Activated CD4-positive, alpha-beta T cell treated with anti-CD3 and anti-CD28 coated beads for 1 hour (primary cell): ENCODE data around the gene SLC22A3.
"Not testable (repeated sequence)": the region's sequence is repeated elsewhere in the genome, so short reads cannot be mapped to it uniquely, and the experiment has no call there.

Experiments
- DNase-seq: peaks from one replicate; pipeline ENCODE4 v3.0.0-alpha.2; 2020

The SLC22A3 gene, protein sequence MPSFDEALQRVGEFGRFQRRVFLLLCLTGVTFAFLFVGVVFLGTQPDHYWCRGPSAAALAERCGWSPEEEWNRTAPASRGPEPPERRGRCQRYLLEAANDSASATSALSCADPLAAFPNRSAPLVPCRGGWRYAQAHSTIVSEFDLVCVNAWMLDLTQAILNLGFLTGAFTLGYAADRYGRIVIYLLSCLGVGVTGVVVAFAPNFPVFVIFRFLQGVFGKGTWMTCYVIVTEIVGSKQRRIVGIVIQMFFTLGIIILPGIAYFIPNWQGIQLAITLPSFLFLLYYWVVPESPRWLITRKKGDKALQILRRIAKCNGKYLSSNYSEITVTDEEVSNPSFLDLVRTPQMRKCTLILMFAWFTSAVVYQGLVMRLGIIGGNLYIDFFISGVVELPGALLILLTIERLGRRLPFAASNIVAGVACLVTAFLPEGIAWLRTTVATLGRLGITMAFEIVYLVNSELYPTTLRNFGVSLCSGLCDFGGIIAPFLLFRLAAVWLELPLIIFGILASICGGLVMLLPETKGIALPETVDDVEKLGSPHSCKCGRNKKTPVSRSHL

DNA sequence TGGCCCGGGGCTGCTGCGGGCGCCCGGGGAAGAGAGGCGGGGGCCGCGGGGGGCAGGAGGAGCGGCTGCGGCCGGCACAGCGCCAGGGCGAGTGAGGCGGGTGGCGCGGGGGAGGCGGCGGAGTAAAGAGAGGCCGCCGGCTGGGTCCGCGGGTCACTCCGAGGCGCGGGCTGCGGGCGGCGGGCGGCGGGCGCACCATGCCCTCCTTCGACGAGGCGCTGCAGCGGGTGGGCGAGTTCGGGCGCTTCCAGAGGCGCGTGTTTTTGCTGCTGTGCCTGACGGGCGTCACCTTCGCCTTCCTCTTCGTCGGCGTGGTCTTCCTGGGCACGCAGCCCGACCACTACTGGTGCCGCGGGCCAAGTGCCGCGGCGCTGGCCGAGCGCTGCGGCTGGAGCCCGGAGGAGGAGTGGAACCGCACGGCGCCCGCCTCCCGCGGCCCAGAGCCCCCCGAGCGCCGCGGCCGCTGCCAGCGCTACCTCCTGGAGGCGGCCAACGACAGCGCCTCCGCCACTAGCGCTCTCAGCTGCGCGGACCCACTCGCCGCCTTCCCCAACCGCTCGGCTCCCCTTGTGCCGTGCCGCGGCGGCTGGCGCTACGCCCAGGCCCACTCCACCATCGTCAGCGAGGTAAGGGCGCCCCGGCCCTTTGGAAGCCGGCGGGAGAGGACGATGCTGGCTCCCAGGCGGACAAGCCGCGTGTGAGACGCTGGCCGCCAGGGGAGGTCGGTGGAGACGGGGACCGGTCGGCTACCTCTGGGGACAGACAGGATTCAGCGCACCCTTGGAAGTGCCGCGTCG is at the start of gene SLC22A3:
TSS of gene SLC22A3 (plus strand) at position 156 of the 797 bp plus-strand sequence. CDS start at position 198, 42 bp downstream.
- no peak for DNase-seq

DNA sequence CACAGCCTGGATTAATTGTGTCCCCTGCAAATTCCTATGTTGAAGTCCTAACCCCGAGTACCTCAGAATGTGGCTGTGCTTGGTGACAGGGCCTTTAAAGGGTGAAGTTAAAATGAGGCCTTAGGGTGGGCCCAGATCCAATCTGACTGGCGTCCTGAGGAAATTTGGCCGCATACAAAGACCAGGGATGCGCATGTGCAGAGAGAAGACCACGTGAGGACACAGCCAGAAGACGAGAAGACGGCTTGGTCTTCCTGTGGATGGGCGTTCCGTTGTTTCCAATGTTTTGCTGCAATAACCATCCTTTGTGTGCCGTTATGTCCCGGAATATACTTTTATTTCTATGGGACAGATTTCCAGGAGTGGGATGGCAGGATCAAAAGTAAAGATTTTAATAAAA is 48.6 kb upstream of the SLC22A3 start:
- no peak for DNase-seq

DNA sequence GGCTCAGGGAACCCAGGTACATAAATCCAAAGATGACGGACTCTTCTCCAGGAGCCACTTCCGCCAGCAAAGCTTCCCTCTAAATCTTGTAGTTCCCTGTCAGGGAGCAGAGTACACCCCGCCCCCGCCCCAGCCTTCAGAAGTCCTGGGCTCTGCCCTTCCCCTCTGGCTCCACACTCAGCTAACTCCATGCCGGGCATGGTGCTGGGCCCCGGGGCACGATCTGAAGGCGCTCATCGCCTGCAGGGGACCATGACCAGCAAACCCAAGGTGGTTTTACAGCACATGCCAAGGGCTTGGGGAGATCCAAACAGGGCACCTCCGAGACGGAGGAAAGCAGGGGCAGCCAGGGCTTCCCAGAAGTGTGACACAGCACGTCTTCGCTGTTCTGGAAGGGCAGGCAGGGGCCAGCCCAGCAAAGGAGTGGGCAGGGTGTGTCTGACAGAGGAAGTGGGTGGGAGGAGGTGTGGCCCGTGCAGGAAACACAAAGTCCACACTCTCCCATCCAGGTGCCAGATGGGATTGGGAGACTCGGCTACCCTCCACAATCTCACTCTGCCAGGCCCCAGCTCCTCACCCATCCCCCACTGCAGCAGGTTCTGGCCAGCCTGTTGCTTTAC is 48.0 kb upstream of the SLC22A3 start:
- DNase-seq: no peak

DNA sequence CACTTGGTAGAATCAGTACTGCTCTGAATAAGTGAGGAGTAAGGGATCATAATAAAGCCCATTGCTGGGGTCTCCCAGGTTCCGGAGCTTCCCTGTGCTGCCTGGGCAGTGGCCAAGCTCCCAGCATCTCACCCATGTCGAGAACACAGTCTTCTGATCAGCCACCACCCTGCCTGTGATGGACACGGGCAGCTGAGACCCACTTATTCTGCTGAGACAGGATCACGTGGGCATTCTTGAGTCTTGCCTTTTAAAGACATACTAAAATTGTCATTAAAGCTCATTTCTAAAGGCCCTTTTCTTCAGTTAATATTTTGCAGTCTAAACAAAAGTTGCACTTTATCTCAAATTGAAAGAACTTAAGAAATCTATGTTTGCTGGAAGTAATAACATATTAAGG is 46.8 kb upstream of the SLC22A3 start:
- DNase-seq: no peak

DNA sequence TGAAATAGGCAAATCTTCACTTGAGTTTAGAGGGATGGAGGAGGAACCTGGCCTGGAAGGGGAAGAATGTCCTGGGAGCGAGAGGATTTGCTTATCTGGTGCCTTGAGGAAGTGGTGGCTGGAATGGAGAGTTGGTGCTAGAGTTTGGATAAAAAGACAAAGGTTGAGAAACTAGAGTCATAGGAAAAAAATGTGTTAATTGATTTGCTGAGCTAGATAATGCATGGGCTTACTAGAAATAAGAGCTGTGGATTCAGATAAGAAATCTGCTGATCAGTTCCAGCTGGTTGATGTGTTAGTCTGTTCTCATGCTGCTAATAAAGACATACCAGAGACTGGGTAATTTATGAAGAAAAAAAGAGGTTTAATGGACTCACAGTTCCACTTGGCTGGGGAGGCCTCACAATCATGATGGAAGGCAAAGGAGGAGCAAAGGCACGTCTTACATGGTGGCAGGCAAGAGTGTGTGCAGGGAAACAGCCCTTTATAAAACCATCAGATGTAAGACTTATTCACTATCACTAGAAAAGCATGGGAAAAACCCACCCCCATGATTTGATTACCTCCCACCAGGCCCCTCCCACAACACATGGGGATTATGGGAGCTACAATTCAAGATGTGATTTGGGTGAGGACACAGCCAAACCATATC is 45.6 kb upstream of the SLC22A3 start:
- not testable (repeated sequence) for DNase-seq

DNA sequence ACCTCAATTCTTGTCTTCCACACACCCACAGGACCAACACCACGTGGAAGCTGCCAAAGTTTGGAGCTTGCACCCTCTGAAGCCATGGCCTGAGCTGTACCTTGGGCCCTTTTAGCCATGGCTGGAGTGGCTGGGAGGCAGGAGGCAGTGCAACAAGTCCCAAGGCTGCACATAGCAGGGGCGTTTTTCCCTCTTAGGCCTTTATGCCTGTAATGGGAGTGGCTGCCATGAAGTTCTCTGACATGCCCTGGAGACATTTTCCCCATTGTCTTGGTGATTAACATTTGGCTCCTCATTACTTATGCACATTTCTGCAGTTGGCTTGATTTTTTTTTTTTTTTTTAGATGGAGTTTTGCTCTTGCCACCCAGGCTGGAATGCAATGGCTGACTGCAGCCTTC is 44.4 kb upstream of the SLC22A3 start:
- DNase-seq: no peak

DNA sequence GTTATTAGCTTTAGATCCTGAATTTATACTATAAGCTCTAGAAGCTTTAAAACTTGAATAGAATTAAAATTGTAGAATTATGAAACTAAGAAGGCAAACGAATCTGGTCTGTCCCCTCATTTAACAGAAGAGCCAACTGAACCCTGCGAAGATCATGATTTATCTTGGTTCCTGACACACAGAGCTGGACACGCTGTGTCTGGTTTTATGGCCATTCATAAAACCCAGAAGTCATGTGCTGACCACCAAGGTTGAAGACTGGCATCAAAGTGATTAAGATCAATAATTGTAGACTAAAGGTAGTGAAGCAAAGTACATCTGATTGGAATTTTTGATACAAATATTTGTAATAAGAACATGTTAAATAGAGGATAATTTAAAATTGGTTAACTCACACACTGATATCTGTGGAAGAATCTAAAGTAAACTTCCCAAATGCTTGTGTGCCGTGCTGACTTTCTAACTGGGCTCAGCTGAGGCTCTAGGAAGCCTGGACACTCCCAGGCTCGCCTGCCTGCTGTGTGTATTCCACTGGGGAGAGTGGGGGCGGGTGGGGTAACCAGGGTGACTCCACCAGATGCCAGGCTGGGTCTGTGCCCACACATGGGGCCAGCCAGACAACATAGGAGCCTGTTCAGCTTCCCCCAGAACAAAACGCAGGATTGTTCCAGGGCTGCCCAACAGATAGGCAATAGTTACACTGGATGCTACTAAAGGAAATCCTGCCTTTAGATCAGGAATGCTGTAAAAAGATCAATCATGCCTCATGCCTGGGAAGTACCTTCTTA is 42.1 kb upstream of the SLC22A3 start:
- no peak for DNase-seq

DNA sequence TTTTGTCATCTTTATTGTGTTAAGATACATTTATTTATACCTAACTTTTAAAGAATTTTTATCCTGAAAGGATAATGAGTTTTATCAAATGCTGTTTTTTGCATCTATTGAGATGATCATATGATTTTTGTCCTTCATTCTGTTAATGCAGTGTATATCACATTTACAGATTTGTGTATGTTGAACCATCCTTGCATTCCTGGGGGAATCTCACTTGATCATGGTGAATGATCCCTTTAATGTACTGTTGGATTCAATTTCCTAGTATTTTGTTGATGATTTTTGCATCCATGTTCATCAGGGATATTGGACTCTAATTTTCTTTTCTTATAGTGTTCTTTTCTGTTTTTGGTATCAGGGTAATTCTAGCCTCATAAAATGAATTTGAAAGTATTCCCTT is 38.5 kb upstream of the SLC22A3 start:
- DNase-seq: no peak

DNA sequence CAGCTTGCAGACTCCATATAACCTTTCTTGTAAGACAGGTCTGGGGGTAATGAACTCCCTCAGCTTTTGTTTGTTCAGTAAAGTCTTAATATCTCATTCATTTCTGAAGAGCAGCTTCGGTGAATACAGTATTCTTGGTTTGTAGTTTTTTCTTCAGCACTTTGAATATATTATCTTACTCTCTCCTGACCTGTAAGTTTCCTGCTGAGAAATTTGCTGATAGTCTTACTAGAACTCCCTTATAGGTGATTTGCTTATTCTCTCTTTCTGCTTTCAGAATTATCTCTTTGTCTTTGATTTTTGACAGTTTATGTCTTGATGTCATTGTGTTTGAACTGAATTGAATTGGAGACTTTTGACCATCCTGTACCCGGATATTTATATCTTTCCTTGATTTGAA is 35.3 kb upstream of the SLC22A3 start:
- no peak for DNase-seq

DNA sequence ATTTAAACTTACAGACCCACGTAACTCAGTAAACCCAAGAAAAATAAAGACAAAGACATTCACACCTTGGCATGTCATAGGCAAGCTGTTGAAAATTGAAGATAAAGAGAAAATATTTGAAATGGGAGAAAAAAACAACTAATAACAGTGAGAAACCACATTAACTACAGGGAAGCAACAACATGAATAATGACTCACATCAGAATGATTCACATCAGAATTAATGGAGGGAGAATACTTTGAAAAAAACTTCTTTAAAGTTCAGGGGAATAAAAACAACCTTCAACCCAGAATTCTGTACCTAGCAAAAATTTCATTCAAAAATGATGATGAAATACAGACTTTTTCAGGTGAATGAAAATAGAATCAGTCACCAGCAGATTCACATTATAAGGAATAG is 32.9 kb upstream of the SLC22A3 start:
- no peak for DNase-seq

DNA sequence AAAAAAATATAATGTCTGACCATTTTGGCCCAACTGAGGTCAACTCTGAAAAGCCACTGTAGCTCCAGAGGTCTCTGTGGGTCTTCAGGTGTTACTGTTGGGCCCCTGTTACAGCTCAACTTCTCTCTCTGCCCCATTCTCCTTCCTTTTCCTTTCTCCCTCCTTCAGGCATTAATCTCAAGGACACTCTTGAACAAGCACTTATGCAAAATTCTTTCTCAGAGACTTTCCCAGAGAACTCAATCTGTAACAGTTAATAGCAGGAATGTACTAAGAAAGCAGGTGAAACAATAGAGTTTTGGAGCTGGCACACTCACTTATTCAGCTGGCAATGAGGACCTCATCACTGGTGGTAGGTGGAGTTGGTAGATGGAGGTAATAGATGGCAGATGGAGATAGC is 31.9 kb upstream of the SLC22A3 start:
- no peak for DNase-seq

DNA sequence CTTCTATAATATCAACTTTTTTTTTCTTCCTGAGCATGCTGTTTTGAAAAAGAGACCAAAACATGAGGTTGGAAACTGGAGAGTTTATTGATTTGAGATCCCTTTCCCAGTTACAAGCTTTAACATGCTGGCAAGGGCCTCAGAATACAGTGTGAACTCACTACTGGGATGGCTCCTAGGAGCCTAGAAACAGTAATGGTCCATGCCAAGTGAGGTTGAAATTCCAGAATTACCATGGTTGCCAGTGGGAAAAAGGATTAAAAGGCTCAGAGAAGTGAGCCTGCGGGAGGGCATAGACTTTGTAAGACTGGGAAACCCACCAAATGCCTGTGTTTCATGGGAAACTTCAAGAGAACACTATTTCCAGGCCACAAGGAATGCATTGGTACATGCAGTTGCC is 28.9 kb upstream of the SLC22A3 start:
- no peak for DNase-seq

DNA sequence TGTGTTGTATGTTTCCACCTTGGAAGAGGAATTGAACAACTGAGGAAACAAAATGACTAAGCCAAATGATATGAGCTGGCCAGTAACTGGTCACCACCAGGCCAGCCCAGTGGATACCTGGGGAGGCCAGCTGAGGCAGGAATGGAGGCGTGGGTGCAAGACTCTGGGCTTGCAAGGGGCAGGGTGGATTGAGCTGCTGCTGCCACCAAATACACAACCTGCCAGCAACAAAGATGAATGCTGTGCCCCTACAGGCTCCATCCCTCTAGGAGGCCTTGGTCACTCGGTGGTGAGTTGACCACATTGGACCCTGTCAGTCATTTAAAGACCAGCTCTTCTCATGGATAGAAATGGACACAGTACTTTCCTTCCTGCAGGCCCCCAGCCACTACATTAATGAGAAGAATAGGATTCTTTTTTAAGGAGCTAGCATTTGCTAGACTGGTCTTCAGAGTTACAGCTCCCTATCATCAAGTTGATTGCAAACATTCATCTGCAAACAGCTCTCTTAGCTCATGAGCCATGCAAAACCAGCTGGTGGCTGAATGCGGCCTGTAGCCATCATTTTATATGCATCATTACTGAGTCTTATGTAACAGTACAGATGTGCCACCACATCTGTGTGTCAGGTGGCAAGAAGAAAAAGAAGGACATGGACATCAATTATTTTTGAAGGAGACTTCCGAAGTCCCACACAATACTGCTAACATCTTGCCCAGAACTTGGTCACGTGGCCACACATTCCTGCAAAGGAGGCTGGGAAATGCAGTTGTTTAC is 26.3 kb upstream of the SLC22A3 start:
- DNase-seq: no peak

DNA sequence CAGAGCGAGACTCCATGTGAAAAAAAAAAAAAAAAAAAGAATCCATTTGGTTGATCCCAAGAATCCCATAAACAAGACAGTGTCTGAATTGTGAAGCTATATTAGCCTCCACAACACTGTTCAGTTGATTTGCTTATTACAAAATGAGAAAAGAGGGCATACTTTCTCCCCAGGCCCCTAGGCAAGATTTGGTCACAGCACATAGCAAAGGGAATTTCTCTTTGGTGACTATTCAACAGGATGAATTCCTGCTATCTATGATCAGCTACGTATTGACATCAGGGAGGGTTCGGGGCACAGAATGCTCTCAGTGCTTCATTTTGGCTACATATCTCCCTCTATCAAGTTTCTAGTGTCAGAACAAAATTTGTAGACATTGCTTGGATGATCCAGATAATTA is 20.2 kb upstream of the SLC22A3 start:
- no peak for DNase-seq

DNA sequence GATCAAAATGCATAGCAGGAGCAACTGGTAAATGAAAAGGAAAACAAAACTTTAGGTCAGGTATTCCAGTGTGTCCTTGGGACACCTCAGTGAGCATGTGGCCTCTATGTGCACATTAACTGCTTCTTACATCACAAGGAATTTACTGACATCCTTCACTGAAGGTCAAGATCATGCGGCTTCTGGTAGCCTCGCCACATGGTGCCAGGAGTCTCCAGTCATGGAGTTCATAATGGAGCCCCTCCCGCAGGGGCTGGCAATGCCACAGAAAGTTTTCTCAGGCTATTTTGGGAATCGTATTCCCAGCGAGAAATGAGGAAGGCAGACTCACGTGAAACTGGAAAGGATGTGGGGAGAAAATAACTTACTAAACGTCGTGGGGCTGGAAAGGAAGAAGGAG is 19.7 kb upstream of the SLC22A3 start:
- DNase-seq: no peak

DNA sequence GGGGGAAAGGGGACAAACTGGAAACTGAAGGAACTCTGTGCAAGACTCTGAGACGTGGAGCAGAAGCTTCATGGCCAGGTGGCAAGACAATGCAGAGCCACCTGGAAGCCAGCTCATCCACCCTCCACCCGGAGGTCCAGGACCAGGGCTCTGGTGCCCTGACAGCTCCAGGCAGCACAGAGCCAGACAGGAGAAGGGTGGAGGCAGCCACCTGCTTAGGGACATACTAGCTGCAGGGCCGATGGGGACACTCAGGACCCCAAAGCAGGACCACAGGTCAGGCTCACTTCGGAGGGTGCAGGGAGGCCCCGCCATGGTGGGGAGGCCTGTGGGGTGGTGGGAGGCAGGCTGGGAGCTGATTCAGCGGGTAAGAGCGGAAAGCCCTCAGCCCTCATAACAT is 19.0 kb upstream of the SLC22A3 start:
- DNase-seq: no peak

DNA sequence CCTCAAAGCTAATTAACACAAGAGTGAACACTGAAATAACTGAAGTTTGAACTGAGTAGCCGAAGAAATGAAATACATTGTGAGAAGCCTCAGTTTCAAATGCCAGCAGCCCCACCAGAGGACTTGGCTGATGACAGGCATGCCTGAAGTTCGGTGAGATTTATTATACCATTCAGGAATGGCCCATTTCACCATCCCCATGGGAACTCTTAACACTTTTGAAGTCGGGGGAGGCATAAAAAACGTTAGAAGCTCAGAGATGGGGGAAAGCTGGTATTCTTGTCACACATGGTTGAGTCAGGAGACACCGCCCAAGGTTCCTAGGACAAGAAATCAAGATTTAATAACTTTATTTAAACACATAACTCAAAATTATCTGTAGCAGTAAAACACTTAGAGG is 17.6 kb upstream of the SLC22A3 start:
- DNase-seq: no peak

DNA sequence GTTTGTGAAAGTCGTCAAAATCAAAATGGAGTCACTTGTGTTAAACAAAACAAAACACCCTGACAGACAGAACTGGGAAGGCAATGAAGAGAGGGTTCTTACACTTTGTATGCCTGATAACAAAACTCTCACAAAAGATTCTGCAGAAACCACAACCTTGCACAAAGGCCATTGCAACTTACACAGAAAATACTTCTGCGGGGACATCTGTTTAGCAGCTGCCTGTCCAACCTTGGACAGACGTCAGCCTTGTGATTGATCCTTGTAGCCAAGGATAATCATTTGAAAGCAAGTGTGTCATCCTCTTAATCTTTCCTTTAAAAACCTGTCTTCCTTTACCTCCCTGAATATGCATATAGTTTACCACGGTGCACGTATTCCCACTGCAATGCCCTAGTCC is 17.0 kb upstream of the SLC22A3 start:
- no peak for DNase-seq

DNA sequence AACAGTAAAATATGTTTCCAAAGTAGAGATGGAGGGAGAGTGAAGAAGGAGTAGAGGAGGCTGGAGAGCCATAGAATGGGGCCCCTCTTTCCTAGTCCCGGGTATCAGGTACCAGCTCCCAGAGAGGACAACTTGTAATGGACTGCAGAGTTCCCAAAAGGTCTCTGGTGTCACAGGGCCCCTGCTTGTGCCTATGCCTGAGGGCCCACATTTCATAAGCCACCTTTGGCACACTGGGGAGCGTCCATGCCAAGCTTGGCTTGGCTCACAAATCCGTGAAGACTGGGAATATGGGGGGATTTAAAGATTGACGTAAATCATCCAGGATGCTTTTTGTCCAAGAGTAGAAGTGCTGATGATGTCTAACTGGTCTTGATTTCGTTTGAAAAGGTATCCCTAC is 16.4 kb upstream of the SLC22A3 start:
- no peak for DNase-seq

DNA sequence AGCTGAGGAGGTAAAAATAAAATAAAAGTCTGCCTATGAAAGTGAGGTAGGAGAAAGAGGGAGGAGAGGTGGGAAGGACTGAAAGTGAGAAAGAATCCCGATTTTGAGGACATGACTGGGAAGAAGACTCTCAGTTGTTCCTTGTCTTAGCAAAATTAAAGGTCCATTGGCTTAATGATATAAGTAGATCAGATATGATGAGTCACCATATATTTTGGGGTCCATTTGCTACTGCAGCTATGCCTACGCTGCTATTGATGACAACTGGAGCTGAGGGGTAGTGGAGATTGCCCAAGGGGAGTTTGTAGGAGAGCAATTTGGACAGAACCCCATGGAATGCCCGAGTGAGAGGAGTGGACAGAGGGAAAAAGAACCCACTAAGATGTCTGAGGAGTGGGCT is 15.1 kb upstream of the SLC22A3 start:
- no peak for DNase-seq

DNA sequence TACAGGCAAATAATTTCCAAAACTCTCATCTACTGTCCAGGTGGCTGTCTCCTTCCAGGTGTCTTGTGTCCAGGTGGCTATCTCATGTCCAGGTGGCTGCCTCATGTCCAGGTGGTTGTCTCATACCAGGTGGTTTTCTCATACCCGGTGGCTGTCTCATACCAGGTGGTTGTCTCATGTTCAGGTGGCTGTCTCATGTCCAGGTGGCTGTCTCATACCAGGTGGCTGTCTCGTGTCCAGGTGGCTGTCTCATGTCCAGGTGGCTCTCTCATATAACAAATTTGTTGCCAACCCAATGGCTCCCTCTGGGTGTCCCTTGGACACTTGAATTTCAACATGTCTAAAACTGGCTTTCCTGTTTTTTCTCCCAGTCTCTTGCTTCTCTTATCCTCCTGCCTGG is 14.3 kb upstream of the SLC22A3 start:
- no peak for DNase-seq
